Adipocyte (in vitro differentiated cells): ENCODE data around the gene R3HCC1L.

Experiments
- DNase-seq: peaks from one replicate; pipeline ENCODE4 v3.0.0-alpha.2; 2015; ENCODE audit warnings: low read depth
- H3K27me3 ChIP-seq: replicated peaks from 2 replicates; pipeline ENCODE4 v1.7.0; 2013; ENCODE audit warnings: mild to moderate bottlenecking, low read length, moderate library complexity; ENCODE audit not compliant: control insufficient read depth, insufficient read depth
- H3K36me3 ChIP-seq: 2 replicates; pipeline ENCODE4 v1.7.0; 2013; ENCODE audit warnings: low read length, mild to moderate bottlenecking, moderate library complexity; ENCODE audit not compliant: control insufficient read depth, insufficient read depth, severe bottlenecking
- H3K4me1 ChIP-seq: 2 replicates; pipeline ENCODE4 v1.7.0; 2013; ENCODE audit warnings: mild to moderate bottlenecking, low read length, moderate library complexity; ENCODE audit not compliant: control insufficient read depth, insufficient read depth
- H3K4me3 ChIP-seq: 2 replicates; pipeline ENCODE4 v1.7.0; 2013; ENCODE audit warnings: mild to moderate bottlenecking, low read length, moderate library complexity
- H3K9ac ChIP-seq: 2 replicates; pipeline ENCODE4 v1.7.0; 2013; ENCODE audit warnings: mild to moderate bottlenecking, low read length, moderate library complexity
- H3K9me3 ChIP-seq: 2 replicates; pipeline ENCODE4 v1.7.0; 2013; ENCODE audit warnings: mild to moderate bottlenecking, low read length, moderate library complexity; ENCODE audit not compliant: control insufficient read depth

Gene R3HCC1L

GRCh38 chr10:98262571-98262970 lies 128.1 kb downstream of the R3HCC1L start:
- no peak overlapping the region for H3K9ac ChIP-seq
- DNase-seq: peak; percentile 45
- H3K9me3 ChIP-seq: no peaks in the 10 kb centered on the region
- H3K4me1 ChIP-seq: peaks cover 12% of the 10 kb centered on the region
- no peak overlapping the region for H3K4me3 ChIP-seq
- H3K36me3 ChIP-seq: no peaks in the 10 kb centered on the region
- no peaks in the 10 kb centered on the region for H3K27me3 ChIP-seq

GRCh38 chr10:98263088-98263487 lies 128.6 kb downstream of the R3HCC1L start:
- Histone ChIP-seq H3K27me3 (no peaks in the 10 kb centered on the region), H3K4me3 (no peak overlapping the region), H3K9ac (no peak overlapping the region), H3K4me1 (peaks cover 14% of the 10 kb centered on the region), H3K36me3 (no peaks in the 10 kb centered on the region), H3K9me3 (no peaks in the 10 kb centered on the region)
- no peak for DNase-seq

- DNase-seq: no peak
- Histone ChIP-seq H3K27me3 (no peaks in the 10 kb centered on the region), H3K36me3 (no peaks in the 10 kb centered on the region), H3K4me3 (no peak overlapping the region), H3K9ac (no peak overlapping the region), H3K9me3 (no peaks in the 10 kb centered on the region), H3K4me1 (peaks cover 22% of the 10 kb centered on the region)
Observed at GRCh38 chr10:98264378-98265065, 130.1 kb downstream of the R3HCC1L start.

- H3K9ac ChIP-seq: no peak overlapping the region
- H3K36me3 ChIP-seq: no peaks in the 10 kb centered on the region
- no peaks in the 10 kb centered on the region for H3K9me3 ChIP-seq
- no peaks in the 10 kb centered on the region for H3K27me3 ChIP-seq
- H3K4me3 ChIP-seq: no peak overlapping the region
- H3K4me1 ChIP-seq: peaks cover 25% of the 10 kb centered on the region
- no peak for DNase-seq
Observed at GRCh38 chr10:98265403-98266378, 131.2 kb downstream of the R3HCC1L start.

- H3K4me1 ChIP-seq: peaks cover 25% of the 10 kb centered on the region
- no peak overlapping the region for H3K9ac ChIP-seq
- no peak overlapping the region for H3K4me3 ChIP-seq
- DNase-seq: no peak
- H3K27me3 ChIP-seq: no peaks in the 10 kb centered on the region
- no peaks in the 10 kb centered on the region for H3K36me3 ChIP-seq
- H3K9me3 ChIP-seq: no peaks in the 10 kb centered on the region
Observed at GRCh38 chr10:98266647-98267046, 132.2 kb downstream of the R3HCC1L start.

GRCh38 chr10:98267069-98267893 lies 132.8 kb downstream of the R3HCC1L start:
- Histone ChIP-seq H3K9me3 (no peaks in the 10 kb centered on the region), H3K36me3 (no peaks in the 10 kb centered on the region), H3K4me1 (peaks cover 25% of the 10 kb centered on the region), H3K27me3 (no peaks in the 10 kb centered on the region), H3K4me3 (peak overlapping the region; percentile 76), H3K9ac (peak overlapping the region; percentile 82)
- DNase-seq: peak; percentile 22

GRCh38 chr10:98267894-98268693 lies 133.6 kb downstream of the R3HCC1L start, which contains the start of gene LOXL4:
Gene LOXL4 (minus strand): TSS chr10:98268194. CDS start chr10:98263019, 5,175 bp downstream.
- peak; percentile 64 for DNase-seq
- no peaks in the 10 kb centered on the region for H3K9me3 ChIP-seq
- no peaks in the 10 kb centered on the region for H3K36me3 ChIP-seq
- H3K27me3 ChIP-seq: peaks cover 4% of the 10 kb centered on the region
- peak within 1 kb of the TSS; percentile 82 for H3K9ac ChIP-seq
- peak within 1 kb of the TSS; percentile 76 for H3K4me3 ChIP-seq
- peaks cover 25% of the 10 kb centered on the region for H3K4me1 ChIP-seq

GRCh38 chr10:98268694-98269431 lies 134.4 kb downstream of the R3HCC1L start:
- peaks cover 25% of the 10 kb centered on the region for H3K4me1 ChIP-seq
- no peaks in the 10 kb centered on the region for H3K9me3 ChIP-seq
- no peak for DNase-seq
- H3K9ac ChIP-seq: peak overlapping the region; percentile 77
- peak overlapping the region; percentile 73 for H3K4me3 ChIP-seq
- peaks cover 7% of the 10 kb centered on the region for H3K27me3 ChIP-seq
- H3K36me3 ChIP-seq: no peaks in the 10 kb centered on the region

GRCh38 chr10:98269435-98269912 lies 135.0 kb downstream of the R3HCC1L start:
- Histone ChIP-seq H3K36me3 (no peaks in the 10 kb centered on the region), H3K9ac (no peak overlapping the region), H3K9me3 (no peaks in the 10 kb centered on the region), H3K27me3 (peaks cover 7% of the 10 kb centered on the region), H3K4me1 (peaks cover 25% of the 10 kb centered on the region), H3K4me3 (no peak overlapping the region)
- peak; percentile 78 for DNase-seq
